Osteocyte (in vitro differentiated cells): ENCODE data around the gene PHACTR3. TPM values are rescaled to one million over a fixed set of nuclear protein-coding genes. Genes with fewer than 3 reads are reported as not detected.
"Not testable (repeated sequence)": the region's sequence is repeated elsewhere in the genome, so short reads cannot be mapped to it uniquely, and the experiment has no call there.

ENCODE experiments used
- DNase-seq: peaks from one replicate; pipeline ENCODE4 v3.0.0; 2021; ENCODE audit warnings: mixed read lengths; ENCODE audit not compliant: unreplicated experiment; ENCODE audit errors: extremely low spot score
- H3K27ac Mint-ChIP-seq: one replicate; pipeline ENCODE4 v1.8.0; 2021; ENCODE audit warnings: mild to moderate bottlenecking, mixed read lengths; ENCODE audit not compliant: unreplicated experiment
- H3K27me3 Mint-ChIP-seq: one replicate; pipeline ENCODE4 v1.8.0; 2021; ENCODE audit warnings: mixed read lengths; ENCODE audit not compliant: unreplicated experiment
- H3K36me3 Mint-ChIP-seq: one replicate; pipeline ENCODE4 v1.8.0; 2021; ENCODE audit warnings: mixed read lengths; ENCODE audit not compliant: unreplicated experiment
- H3K4me1 Mint-ChIP-seq: one replicate; pipeline ENCODE4 v1.8.0; 2021; ENCODE audit warnings: mixed read lengths; ENCODE audit not compliant: unreplicated experiment
- H3K4me3 Mint-ChIP-seq: one replicate; pipeline ENCODE4 v1.8.0; 2021; ENCODE audit warnings: mild to moderate bottlenecking, moderate library complexity, mixed read lengths; ENCODE audit not compliant: unreplicated experiment
- H3K9me3 Mint-ChIP-seq: one replicate; pipeline ENCODE4 v1.8.0; 2021; ENCODE audit warnings: mixed read lengths; ENCODE audit not compliant: unreplicated experiment
- CTCF ChIP-seq: fragments of 200-600 bp; sonication (generic); IDR thresholded peaks from 2 replicates; pipeline ENCODE4 v1.5.0; 2021; ENCODE audit warnings: antibody characterized with exemption, mild to moderate bottlenecking, moderate library complexity
- total RNA-seq: library from RNA; stranded (reverse); gene quantifications from 2 replicates; pipeline ENCODE4 v1.2.1, GENCODE V29; 2021

The PHACTR3 gene
- total RNA-seq, 1 donor from 2014 or later: not detected

DNA sequence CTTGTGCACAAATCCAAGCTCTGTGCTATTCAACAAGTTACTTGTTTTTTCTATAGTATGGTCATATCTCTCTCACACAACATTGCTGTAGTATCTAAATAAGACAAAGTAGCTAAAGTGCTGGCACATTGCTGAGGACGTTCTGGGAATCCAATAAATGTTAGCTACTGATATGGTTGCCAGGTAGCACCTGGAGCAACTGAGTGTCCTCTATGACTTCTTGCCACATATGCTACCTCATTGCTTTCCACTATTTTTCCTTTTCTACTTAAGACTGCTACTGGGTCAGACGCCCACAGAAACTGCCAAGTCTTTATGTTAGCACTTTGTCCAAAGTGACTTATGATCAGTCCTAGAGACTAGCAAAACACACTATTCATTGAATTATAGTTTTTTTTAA is 243.8 kb downstream of the PHACTR3 start:
- H3K27ac Mint-ChIP-seq: no peak overlapping the region
- no peaks in the 10 kb centered on the region for H3K36me3 Mint-ChIP-seq
- no peak for DNase-seq
- no peak for TF ChIP-seq CTCF
- no peaks in the 10 kb centered on the region for H3K9me3 Mint-ChIP-seq
- peaks cover 9% of the 10 kb centered on the region for H3K27me3 Mint-ChIP-seq
- no peak overlapping the region for H3K4me3 Mint-ChIP-seq
- H3K4me1 Mint-ChIP-seq: no peaks in the 10 kb centered on the region

DNA sequence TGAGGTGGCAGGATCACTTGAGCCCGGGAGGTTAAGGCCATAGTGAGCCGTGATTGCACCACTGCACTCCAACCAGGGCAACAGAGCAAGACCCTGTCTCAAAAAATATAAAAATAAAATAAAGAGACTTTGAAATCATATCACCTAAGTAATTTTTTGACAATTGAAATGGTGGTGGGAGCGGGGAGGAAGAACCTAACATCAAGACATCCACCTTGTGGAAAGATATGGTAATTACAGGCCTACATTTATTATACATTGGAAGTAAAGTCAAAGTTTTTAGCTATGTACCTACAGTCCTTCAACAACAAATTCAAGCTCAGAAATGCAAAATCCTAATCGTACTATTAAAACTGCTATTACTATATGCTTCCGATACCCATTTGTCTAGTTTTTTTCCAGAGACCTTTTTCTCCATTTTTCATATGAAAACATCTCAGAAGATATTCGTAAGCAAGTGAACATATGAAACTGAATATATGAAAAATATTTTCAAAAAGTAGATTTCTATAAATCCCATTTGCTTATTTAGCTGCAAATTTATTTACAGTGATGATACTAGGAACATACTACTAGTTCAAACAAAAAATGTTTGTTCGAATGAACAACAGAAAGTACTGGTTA is 245.8 kb downstream of the PHACTR3 start:
- DNase-seq: no peak
- Mint-ChIP-seq H3K9me3 (no peaks in the 10 kb centered on the region), H3K4me1 (no peaks in the 10 kb centered on the region), H3K27ac (no peak overlapping the region), H3K27me3 (no peaks in the 10 kb centered on the region), H3K36me3 (no peaks in the 10 kb centered on the region), H3K4me3 (no peak overlapping the region)
- TF ChIP-seq CTCF: peak; percentile 69

DNA sequence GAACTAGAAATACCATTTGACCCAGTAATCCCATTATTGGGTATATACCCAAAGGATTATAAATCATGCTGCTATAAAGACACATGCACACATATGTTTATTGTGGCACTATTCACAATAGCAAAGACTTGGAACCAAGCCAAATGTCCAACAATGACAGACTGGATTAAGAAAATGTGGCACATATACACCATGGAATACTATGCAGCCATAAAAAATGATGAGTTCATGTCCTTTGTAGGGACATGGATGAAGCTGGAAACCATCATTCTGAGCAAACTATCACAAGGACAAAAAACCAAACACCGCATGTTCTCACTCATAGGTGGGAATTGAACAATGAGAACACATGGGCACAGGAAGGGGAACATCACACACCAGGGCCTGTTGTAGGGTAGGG is 252.2 kb downstream of the PHACTR3 start:
- not testable (repeated sequence) for H3K36me3 Mint-ChIP-seq, H3K9me3 Mint-ChIP-seq, H3K27me3 Mint-ChIP-seq, H3K4me3 Mint-ChIP-seq, DNase-seq, H3K27ac Mint-ChIP-seq, H3K4me1 Mint-ChIP-seq

- DNase-seq, H3K4me3 Mint-ChIP-seq, H3K36me3 Mint-ChIP-seq, H3K4me1 Mint-ChIP-seq, H3K27ac Mint-ChIP-seq, H3K9me3 Mint-ChIP-seq, H3K27me3 Mint-ChIP-seq: not testable (repeated sequence)
These were observed 252.6 kb downstream of the PHACTR3 start for GRCh38 chr20:59856941-59857340.

DNA sequence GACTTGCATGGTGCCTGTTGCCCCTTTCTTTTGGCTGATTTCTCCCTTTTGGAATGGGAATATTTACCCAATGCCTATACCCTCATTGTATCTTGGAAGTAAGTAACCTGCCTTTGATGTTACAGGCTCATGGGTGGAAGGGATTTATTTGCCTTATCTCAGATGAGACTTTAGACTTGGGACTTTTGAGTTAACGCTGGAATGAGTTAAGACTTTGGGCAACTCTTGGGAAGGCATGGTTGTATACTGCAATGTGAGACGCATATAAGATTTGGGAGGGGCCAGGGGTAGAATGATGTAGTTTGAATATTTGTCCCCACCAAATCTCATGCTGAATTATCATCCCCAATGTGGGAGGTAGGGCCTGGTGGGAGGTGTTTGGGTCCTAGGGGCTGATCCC is 253.6 kb downstream of the PHACTR3 start:
- no peaks in the 10 kb centered on the region for H3K27me3 Mint-ChIP-seq
- H3K36me3 Mint-ChIP-seq: no peaks in the 10 kb centered on the region
- no peak overlapping the region for H3K27ac Mint-ChIP-seq
- no peak for TF ChIP-seq CTCF
- DNase-seq: no peak
- no peaks in the 10 kb centered on the region for H3K9me3 Mint-ChIP-seq
- no peaks in the 10 kb centered on the region for H3K4me1 Mint-ChIP-seq
- H3K4me3 Mint-ChIP-seq: no peak overlapping the region

GRCh38 chr20:59858425-59858824 is 254.1 kb downstream of the PHACTR3 start:
- DNase-seq: no peak
- no peaks in the 10 kb centered on the region for H3K27me3 Mint-ChIP-seq
- no peak overlapping the region for H3K27ac Mint-ChIP-seq
- no peak overlapping the region for H3K4me3 Mint-ChIP-seq
- no peaks in the 10 kb centered on the region for H3K36me3 Mint-ChIP-seq
- no peaks in the 10 kb centered on the region for H3K9me3 Mint-ChIP-seq
- H3K4me1 Mint-ChIP-seq: no peaks in the 10 kb centered on the region
- TF ChIP-seq CTCF: no peak
